H1 (cell line): ENCODE results near the gene DUXB. TPM values are rescaled to one million over a fixed set of nuclear protein-coding genes. Genes with fewer than 3 reads are reported as not detected.

Source experiments
- CTCF ChIA-PET: fragments of 300-600 bp; sonication (Branson Sonifier 250); formaldehyde crosslinking; loops from one replicate; lab custom pipeline; 2021; ENCODE audit not compliant: partially characterized antibody; lab: Charles Lee
- POLR2A ChIA-PET: fragments of 300-600 bp; sonication (Branson Sonifier 250); formaldehyde crosslinking; loops from one replicate; lab custom pipeline; 2021; ENCODE audit warnings: inconsistent platforms; ENCODE audit not compliant: partially characterized antibody; lab: Charles Lee
- DNase-seq, 2 experiments: peaks; one replicate each; pipeline versions ENCODE4 v3.0.0 to v3.0.0-alpha.2; 2010 to 2022; ENCODE audit warnings: low spot score in 2 of 2, low read depth in 1 of 2, mixed read lengths in 1 of 2
- FAIRE-seq: peaks from 2 replicates; lab custom pipeline; 2011; peaks lifted over from hg19 to GRCh38; lab: Jason Lieb, UNC
- H2AFZ ChIP-seq: 2 replicates; pipeline ENCODE4 v1.8.1; 2012; ENCODE audit warnings: low read length, inconsistent platforms
- H2AK5ac ChIP-seq: 2 replicates; pipeline ENCODE4 v1.6.1; 2013; ENCODE audit warnings: low read depth, low read length
- H2BK120ac ChIP-seq: replicated peaks from 2 replicates; pipeline ENCODE3; 2013; ENCODE audit warnings: low read depth, low read length, inconsistent platforms
- H2BK12ac ChIP-seq: 2 replicates; pipeline ENCODE4 v1.6.1; 2013; ENCODE audit warnings: low read depth, low read length
- H2BK15ac ChIP-seq: 2 replicates; pipeline ENCODE4 v1.6.1; 2013; ENCODE audit warnings: low read length
- H2BK20ac ChIP-seq: 2 replicates; pipeline ENCODE4 v1.6.1; 2013; ENCODE audit warnings: low read length
- H2BK5ac ChIP-seq: 2 replicates; pipeline ENCODE4 v1.6.1; 2013; ENCODE audit warnings: low read depth, low read length
- H3K14ac ChIP-seq: 2 replicates; pipeline ENCODE4 v1.6.1; 2013; ENCODE audit warnings: inconsistent platforms; ENCODE audit not compliant: insufficient read length
- H3K18ac ChIP-seq: 2 replicates; pipeline ENCODE4 v1.6.1; 2013; ENCODE audit warnings: low read length; ENCODE audit errors: extremely low read depth
- H3K23ac ChIP-seq: 2 replicates; pipeline ENCODE4 v1.6.1; 2013; ENCODE audit warnings: inconsistent platforms; ENCODE audit not compliant: insufficient read length
- H3K23me2 ChIP-seq: 2 replicates; pipeline ENCODE4 v1.6.1; 2013; ENCODE audit warnings: low read depth, low read length
- H3K27ac ChIP-seq: 2 replicates; pipeline ENCODE4 v1.6.1; 2011; ENCODE audit warnings: low read depth, low read length, inconsistent platforms
- H3K27me3 ChIP-seq, 4 experiments: replicated peaks in 1 of 4; 1 replicate in 1 of 4; 2 replicates in 3 of 4; pipeline versions ENCODE4 v1.6.1 to v1.8.1; 2011 to 2013; ENCODE audit warnings: low read length in 3 of 4, mild to moderate bottlenecking in 3 of 4, inconsistent platforms in 2 of 4, mixed read lengths in 2 of 4, moderate library complexity in 1 of 4; ENCODE audit not compliant: control insufficient read depth in 3 of 4, insufficient read depth in 3 of 4; ENCODE audit errors: extremely low read depth in 1 of 4
- H3K36me3 ChIP-seq, 4 experiments: 2 replicates each; pipeline versions ENCODE4 v1.6.1 to v1.8.1; 2011 to 2013; ENCODE audit warnings: mild to moderate bottlenecking in 4 of 4, low read length in 3 of 4, moderate library complexity in 2 of 4, control low read depth in 1 of 4, inconsistent platforms in 1 of 4; ENCODE audit not compliant: insufficient read depth in 4 of 4, control insufficient read depth in 2 of 4
- H3K4ac ChIP-seq: replicated peaks from 2 replicates; pipeline ENCODE3; 2013; ENCODE audit warnings: low read length, low read depth, mixed read lengths, inconsistent platforms; ENCODE audit not compliant: insufficient read length
- H3K4me1 ChIP-seq, 4 experiments: replicated peaks in 1 of 4; 1 replicate in 1 of 4; 2 replicates in 3 of 4; pipeline versions ENCODE4 v1.6.1 to v1.8.1; 2011 to 2013; ENCODE audit warnings: low read length in 3 of 4, inconsistent platforms in 2 of 4, mixed read lengths in 1 of 4; ENCODE audit not compliant: insufficient read depth in 4 of 4, control insufficient read depth in 3 of 4
- H3K4me2 ChIP-seq, 2 experiments: 2 replicates each; pipeline versions ENCODE4 v1.6.1 to v1.8.1; 2011 to 2013; ENCODE audit warnings: low read depth in 2 of 2, low read length in 2 of 2, control low read depth in 1 of 2, inconsistent platforms in 1 of 2, mild to moderate bottlenecking in 1 of 2; ENCODE audit not compliant: insufficient read depth in 1 of 2
- H3K4me3 ChIP-seq, 4 experiments: fragments of 200-600, 300-600 bp in 1 of 4; sonication (generic), shearing (Covaris generic), sonication (Bioruptor Twin) in 1 of 4; 2 replicates each; pipeline versions ENCODE4 v1.5.1 to v1.8.1; 2011 to 2016; ENCODE audit warnings: low read length in 4 of 4, low read depth in 3 of 4, control low read depth in 2 of 4, inconsistent platforms in 2 of 4, mild to moderate bottlenecking in 2 of 4, mixed read lengths in 1 of 4, moderate library complexity in 1 of 4; ENCODE audit not compliant: insufficient read depth in 2 of 4; ENCODE audit errors: extremely low read depth in 1 of 4
- H3K56ac ChIP-seq: replicated peaks from 2 replicates; pipeline ENCODE3; 2013; ENCODE audit warnings: low read depth, mild to moderate bottlenecking, mixed read lengths, low read length, inconsistent platforms; ENCODE audit not compliant: insufficient read length
- H3K79me1 ChIP-seq: 2 replicates; pipeline ENCODE4 v1.6.1; 2013; ENCODE audit warnings: low read depth, low read length, control low read depth
- H3K79me2 ChIP-seq, 2 experiments: 2 replicates each; pipeline versions ENCODE4 v1.6.1 to v1.8.1; 2012 to 2013; ENCODE audit warnings: low read length in 2 of 2, mild to moderate bottlenecking in 2 of 2, inconsistent platforms in 1 of 2; ENCODE audit not compliant: insufficient read depth in 2 of 2, control insufficient read depth in 1 of 2
- H3K9ac ChIP-seq, 4 experiments: replicated peaks in 1 of 4; 1 replicate in 1 of 4; 2 replicates in 3 of 4; pipeline versions ENCODE4 v1.6.1 to v1.8.1; 2011 to 2013; ENCODE audit warnings: low read depth in 3 of 4, low read length in 3 of 4, control low read depth in 2 of 4, mild to moderate bottlenecking in 2 of 4, moderate library complexity in 2 of 4, inconsistent platforms in 1 of 4; ENCODE audit errors: extremely low read depth in 1 of 4
- H3K9me3 ChIP-seq, 2 experiments: 2 replicates each; pipeline versions ENCODE4 v1.6.1 to v1.8.1; 2012 to 2013; ENCODE audit warnings: mild to moderate bottlenecking in 2 of 2, moderate library complexity in 2 of 2, control low read depth in 1 of 2, inconsistent platforms in 1 of 2, low read depth in 1 of 2, low read length in 1 of 2, mixed read lengths in 1 of 2; ENCODE audit not compliant: insufficient read depth in 2 of 2
- H4K20me1 ChIP-seq, 2 experiments: replicated peaks in 1 of 2; 2 replicates each; pipeline versions ENCODE3 to v1.8.1; 2011 to 2013; ENCODE audit warnings: inconsistent platforms in 2 of 2, low read length in 2 of 2, mild to moderate bottlenecking in 1 of 2; ENCODE audit not compliant: insufficient read depth in 2 of 2, control insufficient read depth in 1 of 2
- H4K5ac ChIP-seq: 2 replicates; pipeline ENCODE4 v1.6.1; 2013; ENCODE audit warnings: low read length, low read depth, mixed read lengths, inconsistent platforms; ENCODE audit not compliant: insufficient read length
- H4K8ac ChIP-seq: 2 replicates; pipeline ENCODE4 v1.8.0; 2013; ENCODE audit warnings: mild to moderate bottlenecking, moderate library complexity, low read length, inconsistent platforms; ENCODE audit not compliant: insufficient read depth; ENCODE audit errors: extremely low read depth
- H4K91ac ChIP-seq: replicated peaks from 2 replicates; pipeline ENCODE3; 2013; ENCODE audit warnings: low read length, mixed read lengths, inconsistent platforms; ENCODE audit not compliant: insufficient read length
- ATF2 ChIP-seq: IDR thresholded peaks from 2 replicates; pipeline ENCODE4 v1.6.1; 2012; ENCODE audit warnings: low read length, inconsistent platforms
- BRCA1 ChIP-seq: IDR thresholded peaks from 2 replicates; pipeline ENCODE4 v1.6.1; 2012; ENCODE audit warnings: low read depth, low read length, improper control_type of control experiment
- CHD2 ChIP-seq: IDR thresholded peaks from 2 replicates; pipeline ENCODE4 v1.6.1; 2012; ENCODE audit warnings: low read length, improper control_type of control experiment
- CTBP2 ChIP-seq: IDR thresholded peaks from 2 replicates; pipeline ENCODE4 v1.7.0; 2011; ENCODE audit warnings: borderline replicate concordance, mild to moderate bottlenecking, moderate library complexity, mixed read lengths, low read length; ENCODE audit not compliant: insufficient read depth, insufficient read length
- JUN ChIP-seq: IDR thresholded peaks from 2 replicates; pipeline ENCODE4 v1.6.1; 2011; ENCODE audit warnings: low read depth, mild to moderate bottlenecking, improper control_type of control experiment, low read length
- JUND ChIP-seq: IDR thresholded peaks from 2 replicates; pipeline ENCODE4 v1.6.1; 2011; ENCODE audit warnings: mild to moderate bottlenecking, improper control_type of control experiment, low read length
- KDM1A ChIP-seq: fragments of 200-600, 300-600 bp; sonication (generic); IDR thresholded peaks from 2 replicates; pipeline ENCODE4 v1.7.1; 2016; ENCODE audit warnings: mild to moderate bottlenecking, low read length, borderline replicate concordance
- KDM5A ChIP-seq: fragments of 200-600 bp; IDR thresholded peaks from 2 replicates; pipeline ENCODE4 v1.7.1; 2012; ENCODE audit warnings: mild to moderate bottlenecking, low read length, inconsistent platforms, mixed read lengths
- POLR2AphosphoS5 ChIP-seq: IDR thresholded peaks from 2 replicates; pipeline ENCODE4 v1.6.1; 2011; ENCODE audit warnings: low read depth, low read length
- SIX5 ChIP-seq: IDR thresholded peaks from 2 replicates; pipeline ENCODE4 v1.6.1; 2011; ENCODE audit warnings: mild to moderate bottlenecking, low read depth, low read length
- TEAD4 ChIP-seq: IDR thresholded peaks from 2 replicates; pipeline ENCODE4 v1.6.1; 2012; ENCODE audit warnings: low read depth, low read length, inconsistent platforms, mixed read lengths
- WGBS, 2 experiments: shearing (Covaris generic) in 1 of 2; methylation state at CpG; one replicate each; pipeline versions ENCODE4 v1.1.6 to v1.1.7; 2013 to 2015; ENCODE audit warnings: low lambda C conversion rate in 2 of 2, mixed read lengths in 2 of 2, inconsistent platforms in 1 of 2, low coverage in 1 of 2, missing lambda C conversion rate in 1 of 2; ENCODE audit not compliant: insufficient replicate concordance in 2 of 2, insufficient coverage in 1 of 2, insufficient read length in 1 of 2; ENCODE audit errors: extremely low coverage in 1 of 2, missing lambda C conversion rate in 1 of 2; 5-methylcytosine and 5-hydroxymethylcytosine counted together
- polyA plus RNA-seq, 7 experiments: library from polyadenylated mRNA; depleted of rRNA in 3 of 7; stranded (reverse) in 5 of 7; unstranded in 2 of 7; fragments of >200 nt in 5 of 7; fragments of 200-250 nt in 2 of 7; gene quantifications; 1 replicate in 5 of 7; 2 replicates in 1 of 7; 4 replicates in 1 of 7; pipeline versions ENCODE4 v1.2.1 to v1.2.3, GENCODE V29; 2011 to 2013; ENCODE audit warnings: missing spikeins in 2 of 7, mixed read lengths in 2 of 7
- total RNA-seq: library from RNA; stranded (reverse); fragmentation: NEBNext Ultra II Directional; extraction: Animal tissue kit (Norgen Biotek cat#: 25700); gene quantifications from 2 replicates; pipeline ENCODE4 v1.2.1, GENCODE V29; 2021

The DUXB gene
- total and polyA plus RNA-seq, 2 of the 8 experiments (the other 6 are each of a cell fraction or from before 2014, with no cell fraction given), result not detected

- H4K91ac ChIP-seq, result no peak overlapping the region
- no peak overlapping the region for H2AK5ac ChIP-seq
- no peak overlapping the region for H4K5ac ChIP-seq
- FAIRE-seq (no peak), DNase-seq (no peak)
- H2BK15ac ChIP-seq, result no peak overlapping the region
- no peak overlapping the region for H3K27ac ChIP-seq
- ChIA-PET POLR2A (interaction anchor here (1.9 to 2.9 kb wide), 2 partner anchors 13 to 21 kb away, joined by 7 to 14 read pairs; partner anchors contain the start of gene ADAT1), CTCF (interaction anchor here (1.0 to 1.8 kb wide), 2 partner anchors 19 to 120 kb away, joined by 4 to 5 read pairs; no protein-coding TSS in a partner anchor)
- peaks cover 3% of the 10 kb centered on the region for H3K23me2 ChIP-seq
- H3K4me3 ChIP-seq, result no peak overlapping the region
- H3K56ac ChIP-seq, result no peak overlapping the region
- no peak overlapping the region for H2BK20ac ChIP-seq
- H3K36me3 ChIP-seq, result peaks cover 11 to 49% (median 28%) of the 10 kb centered on the region in 4 experiments
- H3K4me1 ChIP-seq, result peaks cover 0 to 2% (median 0%) of the 10 kb centered on the region in 4 experiments; a peak in 2 of 7 replicates
- H4K20me1 ChIP-seq, result peaks cover 5 to 14% of the 10 kb centered on the region in 2 experiments
- no peak overlapping the region for H3K14ac ChIP-seq
- H3K79me1 ChIP-seq, result peaks cover 10% of the 10 kb centered on the region
- H4K8ac ChIP-seq, result no peak overlapping the region
- 90% methylated on average over 7 of the region's 7 CpGs; no CpG with 5 or more reads in 1 of the 2 experiments for WGBS, 2 experiments
- no peak overlapping the region for H3K18ac ChIP-seq
- no peak overlapping the region for H3K23ac ChIP-seq
- H3K9ac ChIP-seq, result no peak overlapping the region
- no peak overlapping the region for H2BK120ac ChIP-seq
- no peak overlapping the region for H3K4ac ChIP-seq
- H2BK5ac ChIP-seq, result no peak overlapping the region
- H3K9me3 ChIP-seq, result no peaks in the 10 kb centered on the region
- H3K27me3 ChIP-seq, result no peaks in the 10 kb centered on the region
- H2BK12ac ChIP-seq, result no peak overlapping the region
- no peak overlapping the region; a peak in 1 of 4 replicates for H3K4me2 ChIP-seq
- H3K79me2 ChIP-seq, result peaks cover 23 to 67% of the 10 kb centered on the region in 2 experiments
- no peak overlapping the region for H2AFZ ChIP-seq
- TF ChIP-seq KDM1A (no peak), JUN (no peak), JUND (no peak), SIX5 (no peak), TEAD4 (no peak), CHD2 (no peak), KDM5A (no peak), ATF2 (no peak), CTBP2 (no peak), POLR2AphosphoS5 (no peak), BRCA1 (no peak)
Measured at GRCh38 chr16:75644240-75645012, 56.8 kb downstream of the DUXB start.
